Measurements from ENCODE around the gene FGFBP2.

FGFBP2 gene, protein sequence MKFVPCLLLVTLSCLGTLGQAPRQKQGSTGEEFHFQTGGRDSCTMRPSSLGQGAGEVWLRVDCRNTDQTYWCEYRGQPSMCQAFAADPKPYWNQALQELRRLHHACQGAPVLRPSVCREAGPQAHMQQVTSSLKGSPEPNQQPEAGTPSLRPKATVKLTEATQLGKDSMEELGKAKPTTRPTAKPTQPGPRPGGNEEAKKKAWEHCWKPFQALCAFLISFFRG

DNA sequence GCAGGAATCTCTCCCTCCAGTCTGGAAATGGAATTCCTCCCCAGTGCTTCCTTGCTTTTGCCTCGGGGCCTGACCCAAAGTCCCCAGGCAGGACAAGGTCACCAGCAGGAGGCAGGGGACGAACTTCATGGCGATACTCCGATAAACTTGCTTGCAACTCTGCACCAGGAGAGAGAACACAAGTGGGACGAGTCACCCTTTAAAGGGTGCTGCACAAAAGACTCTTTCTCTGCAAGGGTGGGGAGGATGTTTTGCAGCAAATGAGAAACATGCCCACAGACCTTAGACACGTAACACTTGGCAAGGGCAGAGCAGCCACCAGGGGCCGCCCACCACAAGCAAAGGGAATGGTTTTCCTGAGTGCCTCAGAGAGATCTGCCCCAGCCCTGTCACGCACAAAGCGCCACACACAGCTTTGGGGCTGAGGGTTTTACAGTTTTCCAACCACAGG lies at the start of gene FGFBP2:
Gene FGFBP2, minus strand, starts transcription at position 175 of the 451 bp plus-strand sequence. Its CDS starts 46 bp downstream, at position 129.
- peak; percentile 41 for DNase-seq (ENCODE audit: low spot score)

DNA sequence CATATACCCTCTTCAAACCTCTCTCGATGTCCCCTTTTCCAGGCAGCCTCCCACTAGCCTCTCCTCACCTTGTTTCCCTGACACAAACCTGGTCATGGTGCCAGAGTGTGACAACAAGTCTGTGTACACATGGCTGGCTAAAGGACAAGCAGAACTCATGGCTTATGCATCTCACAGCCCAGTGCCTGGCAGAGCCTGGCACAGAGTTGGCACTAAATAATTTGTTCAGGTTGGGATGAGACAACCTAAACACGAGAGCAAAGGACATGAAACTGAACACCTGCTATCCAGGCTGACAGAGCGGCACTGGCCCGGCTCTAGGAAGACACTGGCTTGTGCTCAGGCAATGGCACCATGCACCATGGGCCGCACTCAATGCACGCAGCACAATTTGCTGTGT lies 48.2 kb upstream of the FGFBP2 start:
- DNase-seq (ENCODE audit: low spot score), result no peak

DNA sequence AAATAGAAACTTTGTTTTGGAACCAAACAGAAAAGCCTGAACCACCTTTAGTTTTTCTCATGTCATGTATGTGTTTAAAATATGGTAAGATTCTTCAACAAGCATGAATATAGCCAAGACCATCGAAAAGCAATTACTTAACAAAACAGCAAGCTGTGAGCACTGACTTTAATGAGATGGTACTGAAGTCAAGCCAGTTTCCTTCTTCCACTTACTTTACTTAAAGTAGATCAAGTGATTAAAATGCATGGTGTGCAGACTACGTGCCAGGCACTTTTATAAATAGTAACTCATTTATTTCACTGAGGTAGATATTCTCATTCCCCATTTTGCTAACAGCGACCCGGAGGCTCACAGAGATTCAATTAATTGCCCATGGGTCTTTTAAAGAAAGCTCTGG lies 46.2 kb upstream of the FGFBP2 start:
- no peak for DNase-seq (ENCODE audit: low spot score)

DNA sequence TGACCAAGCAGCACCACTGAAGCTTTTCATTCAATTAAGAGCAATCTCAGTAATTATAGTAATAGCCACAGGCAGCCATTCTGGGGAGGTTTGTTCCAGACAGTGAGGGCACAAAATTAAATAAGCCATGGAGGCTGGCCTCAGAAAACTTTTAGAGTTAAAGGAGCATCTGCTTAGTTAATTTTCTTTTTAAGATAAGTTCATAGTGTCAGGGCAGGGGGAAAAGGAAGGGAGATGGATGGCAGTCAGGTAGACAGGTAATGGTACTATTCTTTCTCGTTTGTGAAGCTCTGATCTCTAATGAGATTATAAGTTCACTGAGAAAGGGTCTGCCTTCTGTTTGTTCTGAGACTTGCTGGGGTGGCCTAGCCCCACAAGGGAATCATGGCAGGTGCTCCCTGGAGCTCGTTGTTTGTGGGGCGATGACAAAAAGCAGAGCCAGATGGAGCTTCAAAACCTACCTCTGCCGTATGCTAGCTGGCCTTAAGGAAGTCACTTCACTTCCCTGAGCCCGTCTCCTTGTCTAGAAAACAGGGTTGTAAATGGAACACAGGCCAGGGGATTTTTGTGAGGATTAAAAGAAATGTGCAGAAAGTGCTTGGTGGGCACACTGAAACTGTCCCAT lies 44.6 kb upstream of the FGFBP2 start:
- DNase-seq (ENCODE audit: low spot score), result no peak

DNA sequence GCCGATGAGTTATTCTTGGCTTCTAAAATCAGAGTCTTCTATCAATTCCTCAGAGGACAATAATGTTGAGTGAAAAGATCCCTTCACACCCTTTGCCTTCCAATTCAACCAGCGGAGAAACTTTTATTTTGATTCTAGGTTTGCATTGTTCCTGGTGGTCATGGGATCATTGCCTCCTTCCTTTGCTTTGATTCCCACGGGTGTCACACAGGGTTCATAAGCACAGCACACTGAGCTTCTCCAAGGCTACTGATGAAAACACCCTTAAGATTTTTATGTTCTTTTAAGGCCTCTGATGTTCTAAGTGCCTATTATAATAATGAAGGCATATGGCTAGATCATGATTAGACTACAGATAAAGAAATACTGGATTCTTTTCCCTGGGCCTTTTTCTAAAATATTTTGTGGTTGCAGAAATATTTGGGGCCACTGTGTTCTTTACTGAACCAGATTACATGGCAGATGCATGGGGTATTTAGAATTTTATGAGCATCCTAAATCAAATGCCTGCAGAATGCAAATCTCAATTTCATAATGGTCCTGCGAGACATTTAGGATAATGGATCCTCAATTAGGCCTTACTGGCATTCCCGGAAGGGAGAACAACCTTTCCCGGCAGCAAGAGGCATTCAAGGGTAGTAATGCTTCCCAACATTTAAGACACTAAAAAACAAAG lies 43.9 kb upstream of the FGFBP2 start:
- DNase-seq (ENCODE audit: low spot score), result no peak

DNA sequence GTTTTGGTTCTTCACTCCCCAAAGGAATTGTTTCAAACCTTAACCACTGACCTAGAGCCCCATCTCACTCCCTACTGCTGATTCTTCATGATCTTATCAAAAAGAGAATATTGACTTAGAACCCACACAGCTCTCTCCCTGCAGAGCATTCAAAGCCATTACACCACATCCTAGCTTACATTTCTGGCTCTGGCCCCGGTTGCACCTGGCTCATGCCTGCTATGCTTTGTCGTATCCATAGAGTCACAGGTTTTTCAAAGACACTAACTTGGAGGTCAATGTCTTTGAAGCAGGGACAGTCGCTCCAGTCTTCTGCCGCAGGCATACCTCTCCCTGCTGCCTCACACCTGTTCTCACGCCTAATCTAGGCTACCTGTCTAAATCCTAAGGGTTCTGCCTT lies 42.7 kb upstream of the FGFBP2 start:
- DNase-seq (ENCODE audit: low spot score), result no peak

DNA sequence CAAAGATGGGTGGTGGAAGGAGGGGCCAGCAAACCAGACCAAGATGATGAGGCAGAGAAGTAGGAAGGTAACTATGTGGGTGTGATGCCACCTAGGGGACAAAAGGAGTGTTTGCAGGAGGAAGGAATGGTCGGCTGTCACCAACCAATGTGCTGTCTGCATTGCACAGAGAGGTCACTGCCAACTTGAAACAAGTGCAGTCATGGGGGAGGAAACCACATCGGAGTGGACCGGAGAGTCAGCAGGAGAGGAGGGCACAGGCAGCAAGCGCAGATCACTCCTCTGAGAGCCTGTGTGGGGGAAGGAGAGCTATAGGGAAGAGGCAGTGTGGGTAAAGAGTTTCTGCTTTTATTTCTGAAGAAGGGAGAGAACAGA lies 38.5 kb upstream of the FGFBP2 start:
- peak; percentile 65 for DNase-seq (ENCODE audit: low spot score)

DNA sequence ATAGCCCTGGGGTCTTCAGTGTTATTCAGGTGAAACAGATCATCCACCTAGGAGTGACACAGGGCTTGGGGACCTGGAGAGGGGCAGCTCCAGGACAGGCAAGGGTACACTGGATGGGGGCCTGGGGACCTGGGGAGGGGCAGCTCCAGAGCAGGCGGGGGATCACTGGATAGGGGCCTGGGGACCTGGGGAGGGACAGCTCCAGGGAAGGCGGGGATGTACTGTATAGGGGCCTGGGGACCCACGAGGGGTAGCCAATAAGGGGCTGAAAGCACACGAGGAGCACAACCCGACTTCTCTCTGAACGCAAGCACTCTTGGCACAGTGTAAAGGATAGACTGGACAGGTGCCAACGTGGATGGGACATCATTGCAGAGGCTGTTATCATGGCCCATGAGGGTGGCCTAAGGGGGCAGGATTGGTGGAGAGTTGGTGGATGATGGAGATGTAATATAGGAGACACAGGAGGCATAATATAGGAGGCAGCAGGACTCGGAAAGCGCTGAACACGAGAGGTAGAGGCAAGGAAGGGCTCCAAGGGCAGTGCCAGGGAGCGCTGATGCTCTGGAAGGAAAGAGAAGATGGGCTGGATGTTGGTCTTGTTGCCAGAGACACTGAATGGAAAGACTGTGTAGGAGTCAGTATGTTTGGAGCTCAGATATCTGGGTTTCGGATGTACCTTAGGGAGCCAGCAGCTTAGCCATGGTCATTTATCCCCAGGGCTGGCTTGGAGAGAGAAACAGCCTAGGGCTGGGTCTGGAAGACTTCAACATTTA lies 37.9 kb upstream of the FGFBP2 start:
- no peak for DNase-seq (ENCODE audit: low spot score)

DNA sequence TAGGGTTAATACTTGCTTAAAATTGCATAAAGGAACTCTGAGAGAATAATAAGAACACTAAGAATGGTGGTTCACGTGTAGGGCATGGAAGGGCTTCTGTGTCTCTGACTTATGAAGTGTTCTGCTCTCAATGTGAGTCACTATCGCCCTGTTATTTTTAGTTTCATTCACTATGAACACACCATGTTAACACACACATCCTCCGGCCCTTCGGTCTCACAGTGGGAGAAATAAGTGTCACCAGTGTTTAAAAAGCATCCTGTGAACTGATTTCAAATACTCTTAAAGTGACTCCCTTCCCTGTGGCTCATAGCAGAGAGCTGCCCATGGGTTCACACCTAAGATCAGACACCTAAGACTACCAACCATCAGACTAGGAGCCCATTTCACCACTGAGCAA lies 33.8 kb upstream of the FGFBP2 start:
- no peak for DNase-seq (ENCODE audit: low spot score)

DNA sequence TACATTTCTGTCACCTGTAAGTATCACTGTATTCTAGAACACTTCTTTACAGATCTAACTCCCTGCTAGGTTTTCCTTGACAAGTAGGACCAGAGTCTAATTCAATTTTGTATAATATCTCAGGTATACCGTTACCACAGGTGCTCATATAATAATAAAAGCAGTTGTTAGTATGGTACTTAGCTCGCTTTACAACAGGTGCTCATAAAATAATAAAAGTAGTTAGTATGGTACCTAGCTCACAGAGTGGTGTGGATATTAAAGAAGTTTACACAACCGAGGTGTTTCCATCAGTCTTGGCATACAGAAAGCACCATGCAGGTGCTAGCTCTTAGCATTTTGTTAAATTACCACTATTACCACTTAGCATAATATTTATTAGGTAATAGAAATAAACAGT lies 32.9 kb upstream of the FGFBP2 start:
- no peak for DNase-seq (ENCODE audit: low spot score)

DNA sequence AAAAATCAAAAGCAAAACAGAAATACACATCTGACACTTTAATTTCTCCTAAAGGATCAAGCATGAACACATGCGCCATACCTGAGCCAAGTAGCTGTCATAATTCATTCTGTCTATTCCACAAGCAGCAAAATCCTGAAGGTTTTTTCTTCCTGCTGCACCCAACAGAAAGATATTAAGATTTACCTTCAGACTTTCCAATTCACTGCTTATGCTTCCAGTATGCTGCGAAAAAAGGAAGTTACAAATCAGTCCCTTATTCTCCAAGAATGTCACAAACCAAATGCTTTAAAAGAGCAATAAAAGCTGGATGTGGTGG lies 29.2 kb upstream of the FGFBP2 start:
- DNase-seq (ENCODE audit: low spot score), result no peak

DNA sequence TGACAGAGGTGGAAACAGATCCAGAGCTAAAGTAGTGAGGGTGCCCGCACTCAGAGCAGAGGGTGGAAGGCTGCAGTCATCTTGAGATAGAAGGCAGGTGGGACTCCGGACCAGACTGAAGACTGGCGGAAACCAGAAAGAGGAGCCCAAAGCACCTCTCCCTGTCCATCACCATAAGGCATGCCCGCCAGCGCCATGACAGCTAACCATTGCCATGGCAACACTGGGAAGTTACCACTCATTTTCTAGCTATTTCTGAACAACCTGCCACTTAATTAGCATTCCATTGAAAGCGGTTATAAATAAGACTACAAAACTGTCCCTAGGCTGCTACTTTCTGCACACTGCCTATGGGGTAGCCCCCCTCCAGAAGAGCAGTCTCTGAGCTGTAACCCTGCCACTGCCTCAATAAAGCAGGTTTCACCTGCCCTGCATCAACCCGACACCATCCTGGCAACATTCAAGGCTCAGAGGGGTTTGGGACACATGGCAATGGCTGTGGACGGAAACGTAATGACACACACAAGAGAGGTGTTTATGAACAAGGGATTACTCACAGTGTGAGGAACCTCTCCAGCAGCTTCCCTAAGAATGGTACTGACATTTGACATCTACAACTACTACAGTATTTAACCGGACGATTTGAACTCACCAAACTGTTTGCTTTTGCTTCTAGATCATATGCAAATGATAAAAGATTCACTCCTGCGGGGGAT lies 27.8 kb upstream of the FGFBP2 start:
- DNase-seq (ENCODE audit: low spot score), result no peak

DNA sequence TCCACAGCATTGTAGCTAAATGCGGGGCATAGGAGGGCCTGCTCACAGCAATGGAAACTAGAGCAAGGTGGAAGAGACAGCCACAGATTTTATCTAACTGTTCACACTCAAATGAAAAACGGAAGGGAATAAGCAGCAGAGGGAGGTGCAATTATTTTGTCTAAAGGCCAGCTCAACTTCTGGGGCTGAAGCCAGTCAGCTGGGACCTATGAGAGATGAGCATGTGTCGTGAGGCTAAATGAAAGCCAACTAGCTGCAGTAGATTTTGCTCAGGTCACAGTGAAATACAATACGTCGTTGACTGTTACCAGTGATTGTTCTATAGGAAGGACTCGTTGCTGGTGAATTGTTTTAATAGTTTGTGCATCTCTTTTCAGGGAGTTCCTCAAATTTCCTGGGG lies 26.4 kb upstream of the FGFBP2 start:
- no peak for DNase-seq (ENCODE audit: low spot score)

DNA sequence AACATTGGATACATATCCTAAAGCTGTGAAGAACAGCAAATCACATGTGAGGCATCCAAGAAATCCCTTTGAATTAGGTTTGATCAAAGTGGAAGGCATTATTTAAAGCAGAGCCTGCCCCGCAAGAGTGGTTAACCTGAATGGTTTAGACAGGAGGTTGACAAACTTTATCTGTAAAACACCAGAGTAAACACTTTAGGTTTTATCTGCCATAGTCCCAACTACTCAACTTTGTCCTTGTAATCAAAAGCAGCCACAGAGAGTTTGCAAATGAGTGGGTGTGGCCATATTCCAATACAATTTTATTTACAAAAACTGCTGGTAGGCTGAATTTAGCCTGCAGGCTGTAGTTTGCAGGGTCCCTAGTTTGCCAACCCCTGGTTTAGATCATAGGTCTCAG lies 25.2 kb upstream of the FGFBP2 start:
- DNase-seq (ENCODE audit: low spot score), result no peak

DNA sequence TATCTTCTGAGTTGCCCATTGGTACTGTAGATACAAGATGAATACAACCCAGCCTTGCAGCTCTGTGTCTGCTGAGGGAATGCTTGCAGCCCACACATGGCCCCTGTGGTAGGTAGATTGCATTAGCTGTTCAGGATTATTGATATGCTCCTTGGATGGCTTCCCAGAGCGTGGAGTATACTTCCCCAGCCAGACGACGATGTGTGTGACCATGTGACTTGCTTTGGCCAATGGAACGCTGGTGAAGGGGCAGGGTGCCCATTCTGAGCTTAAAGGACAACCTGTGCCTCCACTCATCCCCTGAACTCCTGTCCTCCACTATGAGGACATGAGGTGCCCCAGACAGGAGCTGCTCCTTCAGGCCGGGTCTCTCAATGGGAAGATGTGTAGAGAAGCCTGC lies 23.9 kb upstream of the FGFBP2 start:
- no peak for DNase-seq (ENCODE audit: low spot score)

DNA sequence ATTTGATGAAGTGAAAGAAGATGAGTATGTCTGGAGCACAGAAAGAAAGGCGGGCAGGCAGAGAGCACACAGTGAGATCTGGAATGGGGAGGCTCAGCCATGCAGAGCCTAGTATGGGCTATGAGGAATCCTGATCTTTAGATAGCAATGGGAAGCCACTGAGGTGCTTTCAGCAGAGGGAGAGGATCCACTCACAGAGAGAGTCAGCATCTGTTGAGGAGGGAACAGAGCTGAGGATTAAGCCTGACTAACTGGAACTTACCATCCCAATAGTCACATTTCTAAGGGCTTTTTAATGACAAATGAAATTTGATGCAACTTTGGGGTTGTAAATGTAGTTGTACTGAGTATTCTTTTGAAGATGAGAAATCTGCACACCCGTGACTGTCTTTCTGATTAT lies 20.6 kb upstream of the FGFBP2 start:
- DNase-seq (ENCODE audit: low spot score), result no peak

DNA sequence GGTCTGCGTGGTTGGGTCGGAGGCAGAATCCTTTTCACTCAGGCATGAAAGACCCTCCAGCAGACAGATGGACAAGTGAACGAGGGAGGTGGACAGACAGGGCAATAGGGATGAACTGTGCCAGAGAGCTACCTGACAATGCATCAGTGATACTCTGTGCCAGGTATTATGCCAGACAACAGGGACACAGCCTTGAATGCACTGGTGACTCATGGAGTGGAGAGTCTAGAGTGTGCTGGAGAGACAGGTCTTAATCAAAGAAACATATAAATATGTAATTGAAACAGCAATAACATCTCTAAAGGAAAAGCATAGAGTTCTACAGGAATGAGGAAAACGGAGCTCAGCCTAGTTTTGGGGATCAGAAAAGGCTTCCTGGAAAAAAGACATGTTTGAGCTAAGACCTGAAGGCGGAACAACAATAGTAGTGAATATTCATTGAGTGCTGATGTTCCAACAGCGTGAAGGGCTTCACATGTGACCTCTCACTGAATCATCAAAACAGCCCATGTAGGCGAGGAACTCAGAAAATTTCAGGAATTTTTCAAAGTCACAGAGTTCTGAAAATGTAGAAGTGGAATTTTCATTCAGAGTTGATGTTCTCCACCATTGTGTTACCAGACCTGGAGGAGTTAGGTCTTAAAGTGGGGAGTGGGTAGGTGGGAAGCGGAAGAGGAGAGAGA lies 20.0 kb upstream of the FGFBP2 start:
- DNase-seq (ENCODE audit: low spot score), result no peak

DNA sequence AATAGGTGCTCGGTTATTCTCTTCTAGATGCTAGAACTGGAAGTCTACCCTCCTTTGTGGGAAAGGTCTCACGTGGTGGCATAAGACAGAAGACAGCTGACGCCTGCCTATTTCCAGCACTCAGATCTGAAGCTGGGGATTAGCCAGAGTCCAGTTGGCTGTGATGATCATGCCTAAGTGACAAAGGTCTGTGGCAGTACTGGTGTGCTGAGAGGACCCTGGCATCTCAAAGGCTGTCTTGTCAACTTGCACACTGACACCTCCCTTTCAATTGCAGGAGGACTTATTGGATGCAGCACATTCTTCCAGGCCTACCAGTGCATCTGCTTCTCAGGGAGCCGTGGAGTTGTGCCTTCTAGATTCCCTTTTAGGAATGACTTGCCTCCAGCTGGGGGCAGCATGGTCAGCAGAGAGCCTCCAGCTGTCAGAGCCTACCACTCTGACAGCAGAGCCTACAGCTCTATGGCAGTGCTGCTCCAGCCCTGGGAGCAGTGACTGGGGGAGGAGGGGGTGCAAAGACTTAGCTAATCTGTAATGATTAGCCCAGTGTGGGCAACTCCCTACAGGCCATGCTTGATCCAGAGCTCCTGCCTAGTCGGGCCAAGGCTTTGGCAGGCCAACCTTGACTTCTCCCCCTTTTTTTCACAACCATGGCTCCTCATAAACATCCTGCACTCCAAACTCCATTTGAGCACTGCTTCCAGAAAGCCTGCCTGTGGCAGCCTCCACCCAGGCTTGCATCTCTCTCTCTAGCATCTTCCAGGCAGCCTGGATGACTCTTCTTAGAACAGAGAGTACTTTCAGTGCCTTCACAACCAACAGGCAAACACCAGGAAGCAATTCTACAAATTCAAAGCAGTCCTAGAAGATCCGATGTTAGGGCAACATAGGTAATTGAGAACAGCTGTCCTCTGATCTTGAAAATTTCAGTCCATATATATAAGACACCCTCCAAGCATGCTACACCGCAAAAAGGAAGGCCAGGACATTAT lies 13.8 kb upstream of the FGFBP2 start:
- DNase-seq (ENCODE audit: low spot score), result no peak

DNA sequence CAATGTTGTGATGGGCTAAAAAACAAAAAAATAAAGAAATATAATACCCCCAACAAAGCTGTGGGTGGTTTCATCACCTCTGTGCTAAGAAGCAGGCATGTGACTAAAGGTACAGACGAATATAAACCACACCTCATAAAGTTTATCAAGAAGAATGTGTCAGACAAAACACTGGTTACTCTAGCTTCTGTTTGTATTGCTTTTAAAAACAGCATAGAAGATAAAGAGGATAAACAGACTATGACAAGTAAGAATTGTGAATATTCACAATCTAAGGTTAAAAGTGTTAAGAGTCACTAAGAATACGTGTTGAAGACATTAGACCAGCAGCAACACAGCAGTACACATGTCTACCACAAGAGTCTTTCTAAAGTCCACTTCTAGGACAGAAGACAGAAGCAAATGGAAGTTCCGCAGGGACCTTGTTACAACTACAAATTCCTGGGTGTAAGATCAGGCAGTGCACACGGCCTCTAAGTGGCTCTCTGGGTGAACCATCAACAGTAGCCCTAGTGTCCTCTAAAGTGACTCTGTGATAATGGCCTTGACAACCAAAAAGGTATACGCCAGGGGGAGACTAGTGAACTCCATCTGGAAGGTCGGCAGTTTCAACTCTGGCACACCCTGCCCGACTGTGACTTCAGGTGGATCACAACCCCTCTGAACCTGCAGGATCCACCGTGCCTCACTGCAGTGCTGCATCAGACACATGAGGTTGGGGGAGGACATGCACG lies 8.3 kb upstream of the FGFBP2 start:
- DNase-seq (ENCODE audit: low spot score), result no peak
